Endodermal cell (in vitro differentiated cells): ENCODE measurements around the gene CAPN5. TPM values are rescaled to one million over a fixed set of nuclear protein-coding genes. Genes with fewer than 3 reads are reported as not detected.

Experiments
- DNase-seq: peaks from one replicate; pipeline ENCODE4 v3.0.0-alpha.2; 2017
- H3K27ac ChIP-seq: 2 replicates; pipeline ENCODE4 v1.5.1; 2013; ENCODE audit warnings: mild to moderate bottlenecking, low read depth, low read length, moderate library complexity
- H3K27me3 ChIP-seq: 2 replicates; pipeline ENCODE4 v1.6.1; 2013; ENCODE audit warnings: mild to moderate bottlenecking, low read length, moderate library complexity; ENCODE audit not compliant: insufficient read depth, control insufficient read depth, poor library complexity, severe bottlenecking
- H3K36me3 ChIP-seq: 2 replicates; pipeline ENCODE4 v1.7.0; 2013; ENCODE audit warnings: mild to moderate bottlenecking, low read length, moderate library complexity; ENCODE audit not compliant: control insufficient read depth, insufficient read depth
- H3K4me1 ChIP-seq: one replicate; pipeline ENCODE4 v1.7.0; 2013; ENCODE audit warnings: low read length; ENCODE audit not compliant: control insufficient read depth, insufficient read depth
- H3K4me3 ChIP-seq: 2 replicates; pipeline ENCODE4 v1.5.1; 2013; ENCODE audit warnings: mild to moderate bottlenecking, low read length, moderate library complexity
- H3K9ac ChIP-seq: 2 replicates; pipeline ENCODE4 v1.6.1; 2013; ENCODE audit warnings: mild to moderate bottlenecking, low read length, moderate library complexity; ENCODE audit not compliant: poor library complexity, severe bottlenecking; ENCODE audit errors: extremely low read depth
- H3K9me3 ChIP-seq: 2 replicates; pipeline ENCODE4 v1.6.1; 2013; ENCODE audit warnings: mild to moderate bottlenecking, low read length, moderate library complexity; ENCODE audit not compliant: control insufficient read depth
- H3K27ac Mint-ChIP-seq: 2 replicates; pipeline ENCODE4 v1.8.0; 2020; ENCODE audit warnings: mixed read lengths
- H3K27me3 Mint-ChIP-seq: 2 replicates; pipeline ENCODE4 v1.8.0; 2021; ENCODE audit warnings: mild to moderate bottlenecking, mixed read lengths; ENCODE audit not compliant: insufficient read depth
- H3K36me3 Mint-ChIP-seq: 2 replicates; pipeline ENCODE4 v1.8.0; 2020; ENCODE audit warnings: low read depth, mixed read lengths
- H3K4me1 Mint-ChIP-seq: 2 replicates; pipeline ENCODE4 v1.8.0; 2020; ENCODE audit warnings: mixed read lengths
- H3K4me3 Mint-ChIP-seq: 2 replicates; pipeline ENCODE4 v1.8.0; 2020; ENCODE audit warnings: mild to moderate bottlenecking, moderate library complexity, mixed read lengths
- H3K9me3 Mint-ChIP-seq: 2 replicates; pipeline ENCODE4 v1.8.0; 2020; ENCODE audit warnings: mild to moderate bottlenecking, mixed read lengths
- CTCF ChIP-seq: fragments of 200-600 bp; sonication (generic); conservative IDR thresholded peaks from 2 replicates; pipeline ENCODE4 v1.5.0; 2021; ENCODE audit warnings: antibody characterized with exemption, mild to moderate bottlenecking
- WGBS, 2 experiments: methylation state at CpG; one replicate each; pipeline versions ENCODE4 v1.1.5 to v1.1.7; 2013; ENCODE audit warnings: missing lambda C conversion rate in 2 of 2, mixed read lengths in 1 of 2; ENCODE audit not compliant: insufficient coverage in 1 of 2, insufficient read length in 1 of 2; 5-methylcytosine and 5-hydroxymethylcytosine counted together
- total RNA-seq, 2 donors: library from RNA; stranded (reverse); fragmentation: NEBNext Ultra II Directional in 1 of 2; extraction: Animal tissue kit (Norgen Biotek cat#: 25700) in 1 of 2; gene quantifications; 2 replicates in 1 of 2; 3 replicates in 1 of 2; pipeline ENCODE4 v1.2.1, GENCODE V29; 2021

Gene CAPN5
- total RNA-seq, 2 donors from 2014 or later, result 17.5 to 21.5 TPM

DNA sequence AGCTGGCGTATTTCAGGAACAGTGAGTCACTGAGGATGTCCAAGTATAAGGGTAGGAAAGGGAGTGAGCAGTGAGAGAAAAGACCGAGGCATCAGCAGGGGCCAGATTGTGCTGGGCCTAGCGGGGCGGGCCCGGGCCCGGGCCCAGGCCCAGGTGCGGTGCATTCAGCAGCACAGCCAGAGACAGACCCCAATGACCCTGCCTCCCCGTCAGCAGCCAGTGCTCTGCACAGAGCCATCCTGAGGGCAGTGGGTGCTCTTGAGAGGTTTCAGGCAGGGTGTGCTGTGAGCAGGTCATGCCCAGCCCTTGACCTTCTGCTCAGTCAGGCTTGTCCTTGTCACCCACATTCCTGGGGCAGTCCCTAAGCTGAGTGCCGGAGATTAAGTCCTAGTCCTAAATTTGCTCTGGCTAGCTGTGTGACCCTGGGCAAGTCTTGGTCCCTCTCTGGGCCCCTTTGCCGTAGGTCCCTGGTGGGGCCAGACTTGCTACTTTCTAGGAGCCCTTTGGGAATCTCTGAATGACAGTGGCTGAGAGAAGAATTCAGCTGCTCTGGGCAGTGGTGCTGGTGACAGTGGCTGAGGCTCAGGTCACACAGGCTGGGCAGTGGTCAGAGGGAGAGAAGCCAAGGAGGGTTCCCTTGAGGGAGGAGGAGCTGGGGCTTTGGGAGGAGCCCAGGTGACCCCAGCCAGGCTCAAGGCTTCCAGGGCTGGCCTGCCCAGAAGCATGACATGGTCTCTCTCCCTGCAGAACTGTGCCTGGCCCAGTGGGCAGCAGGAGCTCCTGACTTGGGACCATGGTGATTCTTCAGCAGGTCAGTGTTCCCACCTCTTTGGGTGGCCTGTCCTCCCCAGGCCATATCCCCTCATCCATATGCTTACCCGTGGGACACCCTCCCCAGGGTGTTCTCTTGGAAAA is 63.3 kb downstream of the CAPN5 start:
- DNase-seq, result no peak
- Mint-ChIP-seq H3K9me3 (no peaks in the 10 kb centered on the region), H3K27me3 (peaks cover 6% of the 10 kb centered on the region), H3K27ac (no peak overlapping the region), H3K4me3 (no peak overlapping the region), H3K4me1 (peaks cover 9% of the 10 kb centered on the region), H3K36me3 (no peaks in the 10 kb centered on the region)
- no peak for TF ChIP-seq CTCF
- Histone ChIP-seq H3K4me1 (no peaks in the 10 kb centered on the region), H3K27me3 (no peaks in the 10 kb centered on the region), H3K4me3 (no peak overlapping the region), H3K36me3 (no peaks in the 10 kb centered on the region), H3K27ac (no peak overlapping the region), H3K9ac (no peak overlapping the region), H3K9me3 (no peaks in the 10 kb centered on the region)
- WGBS, 2 experiments, result 94 to 100% methylated on average over 2 to 11 of the region's 11 CpGs

- no peak overlapping the region for H3K4me3 Mint-ChIP-seq
- Histone ChIP-seq H3K9me3 (no peaks in the 10 kb centered on the region), H3K4me1 (no peaks in the 10 kb centered on the region), H3K9ac (no peak overlapping the region), H3K27ac (no peak overlapping the region), H3K27me3 (no peaks in the 10 kb centered on the region), H3K4me3 (no peak overlapping the region), H3K36me3 (no peaks in the 10 kb centered on the region)
- H3K27me3 Mint-ChIP-seq, result peaks cover 6% of the 10 kb centered on the region
- H3K27ac Mint-ChIP-seq, result no peak overlapping the region
- peaks cover 9% of the 10 kb centered on the region for H3K4me1 Mint-ChIP-seq
- DNase-seq, result no peak
- no peaks in the 10 kb centered on the region for H3K36me3 Mint-ChIP-seq
- TF ChIP-seq CTCF, result no peak
- WGBS, 2 experiments, result 83 to 91% methylated on average over 1 to 8 of the region's 9 CpGs
- H3K9me3 Mint-ChIP-seq, result no peaks in the 10 kb centered on the region
Measured at GRCh38 chr11:77130763-77131513, 64.2 kb downstream of the CAPN5 start.

GRCh38 chr11:77131560-77131959 is 64.8 kb downstream of the CAPN5 start:
- H3K4me1 Mint-ChIP-seq, result peaks cover 9% of the 10 kb centered on the region
- no peak for DNase-seq
- H3K27me3 Mint-ChIP-seq, result peaks cover 3% of the 10 kb centered on the region
- no peak overlapping the region for H3K4me3 Mint-ChIP-seq
- WGBS, 2 experiments, result 83% methylated on average over 6 of the region's 6 CpGs; no CpG with 5 or more reads in 1 of the 2 experiments
- no peak for TF ChIP-seq CTCF
- Histone ChIP-seq H3K9me3 (no peaks in the 10 kb centered on the region), H3K4me1 (no peaks in the 10 kb centered on the region), H3K4me3 (no peak overlapping the region), H3K27ac (no peak overlapping the region), H3K27me3 (no peaks in the 10 kb centered on the region), H3K9ac (no peak overlapping the region), H3K36me3 (no peaks in the 10 kb centered on the region)
- no peaks in the 10 kb centered on the region for H3K36me3 Mint-ChIP-seq
- H3K27ac Mint-ChIP-seq, result no peak overlapping the region
- H3K9me3 Mint-ChIP-seq, result no peaks in the 10 kb centered on the region
